Inferior parietal cortex (tissue), 1 donor: ENCODE data around the gene PSME3.

Source experiments
- DNase-seq: peaks from one replicate; pipeline ENCODE4 v3.0.0-alpha.2; 2016; ENCODE audit errors: extremely low spot score

The PSME3 gene

DNA sequence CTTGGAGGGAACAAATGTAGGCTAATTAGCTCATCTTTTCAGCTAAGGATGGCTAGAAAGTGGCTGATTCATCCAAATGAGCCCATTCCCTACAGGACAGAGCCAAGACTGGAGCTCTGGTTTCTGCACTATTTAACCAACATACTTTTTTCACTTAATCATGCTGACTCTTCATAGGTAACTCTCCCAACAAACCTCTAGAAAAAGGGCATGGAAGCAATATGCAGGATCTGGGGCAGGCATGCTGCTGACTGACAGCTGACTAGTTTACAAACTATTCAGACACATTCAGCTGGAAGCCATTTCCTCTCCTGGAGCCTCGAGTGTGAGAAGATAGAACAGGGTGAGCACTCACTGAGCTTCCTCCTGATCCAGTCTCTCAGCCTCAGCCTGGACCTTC is 15.3 kb upstream of the PSME3 start:
- DNase-seq, result no peak

DNA sequence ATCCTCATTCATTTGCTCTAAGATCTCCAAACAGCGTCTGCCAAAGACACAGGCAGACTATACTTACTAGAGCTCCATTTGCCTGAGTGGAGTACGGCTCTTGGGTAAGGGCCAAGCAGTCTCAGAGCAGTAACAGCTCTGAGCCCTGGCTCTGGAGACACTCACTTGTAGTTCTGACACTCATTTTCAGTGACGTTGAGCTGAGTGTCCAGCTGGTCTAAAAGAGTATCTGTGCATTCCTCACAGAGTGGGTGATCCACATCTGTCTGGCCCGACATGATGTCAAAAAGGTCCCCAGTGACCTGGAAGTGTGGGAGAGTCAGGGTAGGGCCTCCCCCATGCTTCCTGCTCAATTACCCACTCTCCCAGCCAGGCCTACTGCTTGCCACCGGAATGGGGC is 14.8 kb upstream of the PSME3 start:
- DNase-seq, result no peak

DNA sequence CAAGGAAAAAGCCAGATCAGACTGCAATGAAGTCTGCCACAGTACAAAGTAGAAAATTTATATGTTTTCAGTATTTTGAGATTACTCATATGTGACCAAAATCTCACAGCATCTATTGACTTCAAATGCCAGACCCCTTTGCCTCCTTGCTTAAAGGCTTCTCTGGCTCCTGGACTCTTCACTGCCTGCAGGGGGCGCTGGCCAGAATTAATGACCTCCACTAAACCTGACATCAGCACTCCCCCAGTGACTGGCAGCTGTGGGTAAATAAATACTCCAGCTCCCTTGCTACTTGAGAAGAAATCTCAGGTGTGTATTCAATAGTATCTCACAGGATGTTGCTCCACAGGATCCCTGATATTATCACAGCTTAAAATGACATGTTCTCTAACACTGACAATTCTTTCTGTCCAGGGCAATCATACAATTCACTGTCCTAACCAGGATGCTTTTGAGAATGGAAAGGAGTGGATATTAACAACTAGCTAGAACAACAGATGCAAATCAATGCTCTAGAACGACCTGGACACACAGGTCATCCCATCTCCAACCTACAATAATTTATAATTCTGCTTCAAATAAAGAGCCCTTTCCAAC is 13.2 kb upstream of the PSME3 start:
- no peak for DNase-seq

GRCh38 chr17:42821176-42821575 is 12.0 kb upstream of the PSME3 start:
- DNase-seq, result no peak

- no peak for DNase-seq
These were observed 5.7 kb upstream of the PSME3 start for GRCh38 chr17:42827472-42827871.

- no peak for DNase-seq
These were observed 2.2 kb upstream of the PSME3 start for GRCh38 chr17:42830971-42831370.

- DNase-seq, result no peak
These were observed 824 bp upstream of the PSME3 start for GRCh38 chr17:42832213-42832933.

GRCh38 chr17:42833767-42834422 is 698 bp downstream of the PSME3 start:
- DNase-seq, result no peak

DNA sequence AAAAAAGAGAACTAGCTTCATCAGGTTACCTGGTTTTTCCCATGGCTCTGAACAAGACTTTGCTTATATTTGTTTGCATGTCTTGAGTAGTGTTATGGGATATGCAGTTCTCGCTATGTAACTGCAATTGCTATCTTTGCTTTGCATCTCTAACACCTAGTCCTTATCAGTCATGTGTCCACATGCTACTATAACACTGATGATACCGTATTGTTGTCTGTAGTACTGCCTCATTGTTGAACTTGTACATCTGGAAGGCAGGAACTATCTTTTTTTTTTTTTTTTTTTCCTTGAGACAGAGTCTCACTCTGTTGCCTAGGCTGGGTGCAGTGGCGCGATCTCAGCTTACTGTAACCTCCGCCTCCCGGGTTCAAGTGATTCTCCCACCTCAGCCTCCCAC is 2.5 kb downstream of the PSME3 start:
- DNase-seq, result no peak

GRCh38 chr17:42841975-42842685 is 8.9 kb downstream of the PSME3 start:
- no peak for DNase-seq

GRCh38 chr17:42843358-42843934 is 10.2 kb downstream of the PSME3 start:
- peak; percentile 72 for DNase-seq

DNA sequence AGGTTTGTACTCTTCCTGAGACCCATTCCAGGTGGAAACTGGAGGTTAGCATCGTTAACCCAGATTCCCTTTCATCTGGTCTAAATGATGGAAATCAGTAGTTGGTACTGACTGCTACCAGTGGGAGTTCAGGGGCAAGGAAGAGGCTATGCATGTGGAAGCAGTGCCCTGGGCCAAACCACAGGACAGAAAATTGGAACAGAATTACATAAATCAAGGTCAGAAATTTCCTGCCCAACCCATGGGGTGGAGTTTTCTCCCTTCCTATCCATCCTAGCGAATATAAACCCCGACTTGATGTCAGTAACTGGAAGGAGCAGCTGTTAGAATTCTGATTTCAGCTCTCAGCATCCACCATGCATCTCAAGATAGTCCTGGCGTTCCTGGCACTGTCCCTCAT is 11.1 kb downstream of the PSME3 start, which contains the start of gene AOC2:
Gene AOC2, plus strand, starts transcription at position 310 of the 400 bp plus-strand sequence. Its CDS starts 47 bp downstream, at position 357.
- no peak for DNase-seq

GRCh38 chr17:42844761-42845555 is 11.8 kb downstream of the PSME3 start:
- DNase-seq, result no peak

GRCh38 chr17:42845556-42845917 is 12.3 kb downstream of the PSME3 start:
- no peak for DNase-seq

DNA sequence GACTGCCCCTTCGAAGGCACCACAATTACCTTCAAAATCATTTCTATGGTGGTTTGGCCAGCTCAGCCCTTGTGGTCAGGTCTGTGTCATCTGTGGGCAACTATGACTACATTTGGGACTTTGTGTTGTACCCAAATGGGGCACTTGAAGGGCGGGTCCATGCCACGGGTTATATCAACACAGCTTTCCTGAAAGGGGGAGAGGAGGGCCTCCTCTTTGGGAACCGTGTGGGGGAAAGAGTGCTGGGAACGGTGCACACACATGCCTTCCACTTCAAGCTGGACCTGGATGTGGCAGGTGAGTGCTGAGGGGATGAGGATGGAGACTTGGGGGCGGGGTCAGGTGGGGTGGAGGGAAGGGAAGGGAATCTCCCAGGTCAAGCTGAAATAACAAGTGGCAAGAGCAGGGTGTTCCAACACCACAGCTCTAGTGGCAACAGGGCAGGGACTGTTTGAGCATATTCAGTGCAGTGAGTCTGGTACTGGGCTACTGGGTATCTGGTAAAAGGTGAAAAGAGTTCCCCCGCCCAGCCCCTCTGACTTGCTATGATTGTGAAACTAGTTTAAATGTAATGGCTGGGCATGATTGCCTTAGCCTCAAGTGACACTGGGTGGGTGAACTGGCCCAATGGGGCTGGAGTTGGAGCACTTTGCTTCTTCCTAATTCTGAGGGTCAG is 12.9 kb downstream of the PSME3 start:
- DNase-seq, result no peak

DNA sequence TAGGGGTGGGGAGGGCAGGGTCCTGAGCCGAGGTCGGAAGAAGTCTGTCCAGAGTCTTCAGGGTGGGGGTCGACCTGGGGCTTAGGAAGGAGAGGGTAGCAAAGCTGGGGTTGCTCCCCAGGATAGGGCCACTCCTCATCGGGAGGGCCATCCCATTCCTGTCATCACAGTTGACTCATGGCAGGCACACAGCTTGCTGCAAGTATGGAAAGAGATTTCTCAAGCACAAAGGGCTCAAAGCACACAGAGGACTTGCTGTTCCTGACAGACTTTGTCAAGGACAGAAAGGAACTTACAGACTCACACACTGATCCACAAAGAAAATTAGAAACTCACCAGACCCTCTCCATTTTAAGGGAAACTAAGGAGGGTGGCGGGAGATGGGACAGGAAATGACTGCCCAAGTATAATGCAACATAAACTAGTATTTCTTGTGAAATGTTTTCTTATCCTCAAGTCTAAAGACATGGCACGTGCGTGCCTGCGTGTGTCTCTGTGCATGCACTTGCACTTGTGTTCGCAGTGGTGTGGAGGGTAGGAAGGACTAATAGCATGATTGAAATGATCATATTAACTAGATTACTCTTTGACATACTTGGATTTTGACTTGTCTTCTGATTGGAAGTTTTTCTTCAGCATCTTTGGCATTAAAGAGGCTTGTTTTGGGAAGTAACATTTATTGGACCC is 13.5 kb downstream of the PSME3 start:
- DNase-seq, result no peak

- no peak for DNase-seq
These were observed 14.9 kb downstream of the PSME3 start for GRCh38 chr17:42848093-42848492.

GRCh38 chr17:42849031-42849430 is 15.8 kb downstream of the PSME3 start:
- no peak for DNase-seq

GRCh38 chr17:42849451-42850181 is 16.4 kb downstream of the PSME3 start:
- no peak for DNase-seq
